Neuronal stem cell (in vitro differentiated cells): Measurements from ENCODE around the gene SELENOM.
A peak's percentile ranks its signal among the peaks of the same experiment; 100 is the strongest.

Experiments
- DNase-seq: peaks from one replicate; pipeline ENCODE4 v3.0.0-alpha.2; 2013; ENCODE audit warnings: low spot score
- H2AFZ ChIP-seq: one replicate; pipeline ENCODE4 v1.6.1; 2013; ENCODE audit warnings: mild to moderate bottlenecking, low read length, inconsistent platforms
- H2AK5ac ChIP-seq: 2 replicates; pipeline ENCODE4 v1.6.1; 2013; ENCODE audit warnings: low read depth, mild to moderate bottlenecking, inconsistent platforms, low read length, moderate library complexity, mixed read lengths
- H2BK120ac ChIP-seq: 2 replicates; pipeline ENCODE4 v1.6.1; 2013; ENCODE audit warnings: low read depth, mild to moderate bottlenecking, inconsistent platforms, low read length, moderate library complexity, mixed read lengths
- H2BK12ac ChIP-seq: one replicate; pipeline ENCODE4 v1.6.1; 2013; ENCODE audit warnings: low read length, inconsistent platforms
- H2BK15ac ChIP-seq: 2 replicates; pipeline ENCODE4 v1.6.1; 2013; ENCODE audit warnings: mild to moderate bottlenecking, low read length, inconsistent platforms, mixed read lengths
- H2BK5ac ChIP-seq: one replicate; pipeline ENCODE4 v1.6.1; 2013; ENCODE audit warnings: inconsistent platforms, mild to moderate bottlenecking, low read length, moderate library complexity
- H3K14ac ChIP-seq: one replicate; pipeline ENCODE4 v1.6.1; 2013; ENCODE audit warnings: low read length, inconsistent platforms
- H3K18ac ChIP-seq: 2 replicates; pipeline ENCODE4 v1.6.1; 2013; ENCODE audit warnings: low read length, inconsistent platforms
- H3K23ac ChIP-seq: 2 replicates; pipeline ENCODE4 v1.6.1; 2013; ENCODE audit warnings: low read depth, mild to moderate bottlenecking, mixed read lengths, low read length, inconsistent platforms; ENCODE audit not compliant: poor library complexity
- H3K27ac ChIP-seq: replicated peaks from 3 replicates; pipeline ENCODE4 v1.5.1; 2013; ENCODE audit warnings: low read length, inconsistent platforms
- H3K27me3 ChIP-seq, 3 experiments: 2 replicates each; pipeline ENCODE4 v1.6.1; 2013; ENCODE audit warnings: low read length in 3 of 3, mild to moderate bottlenecking in 2 of 3, inconsistent platforms in 1 of 3, low read depth in 1 of 3, mixed read lengths in 1 of 3, moderate library complexity in 1 of 3; ENCODE audit not compliant: control insufficient read depth in 3 of 3, insufficient read depth in 3 of 3
- H3K36me3 ChIP-seq, 2 donors: replicated peaks in 1 of 2; 2 replicates each; pipeline ENCODE4 v1.6.1; 2013; ENCODE audit warnings: low read length in 2 of 2; ENCODE audit not compliant: control insufficient read depth in 2 of 2, insufficient read depth in 2 of 2
- H3K4ac ChIP-seq: 2 replicates; pipeline ENCODE4 v1.6.1; 2013; ENCODE audit warnings: inconsistent platforms, mild to moderate bottlenecking, low read length, moderate library complexity
- H3K4me1 ChIP-seq, 2 donors: 1 replicate in 1 of 2; 2 replicates in 1 of 2; pipeline ENCODE4 v1.6.1; 2013; ENCODE audit warnings: low read length in 2 of 2, low read depth in 1 of 2; ENCODE audit not compliant: control insufficient read depth in 2 of 2, insufficient read depth in 1 of 2
- H3K4me2 ChIP-seq: one replicate; pipeline ENCODE4 v1.6.1; 2013; ENCODE audit warnings: mild to moderate bottlenecking, low read length, inconsistent platforms; ENCODE audit not compliant: insufficient read depth, poor library complexity, severe bottlenecking
- H3K4me3 ChIP-seq, 2 donors: 2 replicates each; pipeline ENCODE4 v1.5.1; 2013; ENCODE audit warnings: low read length in 2 of 2, mild to moderate bottlenecking in 2 of 2, inconsistent platforms in 1 of 2, moderate library complexity in 1 of 2
- H3K79me1 ChIP-seq: one replicate; pipeline ENCODE4 v1.6.1; 2013; ENCODE audit warnings: low read depth, mild to moderate bottlenecking, inconsistent platforms, low read length, moderate library complexity
- H3K9ac ChIP-seq: one replicate; pipeline ENCODE4 v1.6.1; 2013; ENCODE audit warnings: mild to moderate bottlenecking, low read depth, low read length, inconsistent platforms; ENCODE audit not compliant: poor library complexity
- H3K9me3 ChIP-seq, 2 donors: replicated peaks in 1 of 2; 2 replicates each; pipeline versions ENCODE3 to v1.6.1; 2013; ENCODE audit warnings: low read length in 2 of 2, mild to moderate bottlenecking in 2 of 2, inconsistent platforms in 1 of 2, low read depth in 1 of 2, mixed read lengths in 1 of 2, moderate library complexity in 1 of 2; ENCODE audit not compliant: control insufficient read depth in 2 of 2, insufficient read depth in 1 of 2
- H4K8ac ChIP-seq: one replicate; pipeline ENCODE4 v1.6.1; 2013; ENCODE audit warnings: low read depth, mild to moderate bottlenecking, inconsistent platforms, low read length, moderate library complexity
- H4K91ac ChIP-seq: one replicate; pipeline ENCODE4 v1.6.1; 2013; ENCODE audit warnings: low read length, low read depth, mild to moderate bottlenecking, inconsistent platforms; ENCODE audit not compliant: poor library complexity
- WGBS, 2 donors: extraction: QIAGEN DNeasy Blood & Tissue Kit; methylation state at CpG; one replicate each; pipeline ENCODE4 v1.1.7; 2013; ENCODE audit warnings: missing lambda C conversion rate in 2 of 2, mixed read lengths in 1 of 2; ENCODE audit not compliant: insufficient read length in 2 of 2, insufficient replicate concordance in 1 of 2; ENCODE audit errors: extremely low coverage in 2 of 2; 5-methylcytosine and 5-hydroxymethylcytosine counted together

Gene SELENOM

DNA sequence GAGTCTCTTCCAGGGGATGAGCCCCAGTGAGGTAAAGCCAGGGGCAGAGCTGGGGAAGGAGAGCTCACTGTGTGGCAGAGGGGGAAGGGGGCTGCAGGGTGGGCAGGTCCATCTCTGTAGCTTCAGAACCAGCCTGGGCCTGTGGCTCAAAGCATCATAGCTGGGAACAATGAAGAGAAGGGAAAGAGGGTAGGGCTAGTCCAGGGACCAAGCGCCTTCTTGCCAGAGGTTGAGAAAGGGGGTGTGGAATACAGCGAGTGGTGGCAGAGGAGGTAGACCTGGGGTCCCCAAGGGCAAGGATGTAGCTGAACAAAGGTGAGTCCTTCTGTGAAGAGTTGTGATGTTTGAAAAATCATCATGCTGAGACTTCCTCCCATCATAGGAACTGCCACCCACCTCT is 34.2 kb upstream of the SELENOM start:
- Histone ChIP-seq H3K14ac (no peak overlapping the region), H3K36me3 (peaks cover 7 to 23% of the 10 kb centered on the region in 2 donors), H3K27me3 (peaks cover 0 to 8% (median 0%) of the 10 kb centered on the region in 3 experiments), H3K4me2 (no peak overlapping the region), H3K4me3 (no peak overlapping the region), H4K8ac (no peak overlapping the region), H2BK12ac (peak overlapping the region; percentile 8), H3K27ac (no peak overlapping the region), H2BK5ac (peak overlapping the region; percentile 91), H2BK15ac (peak overlapping the region; percentile 18), H3K4me1 (peaks cover 15 to 24% of the 10 kb centered on the region in 2 donors), H3K9ac (no peak overlapping the region), H4K91ac (no peak overlapping the region), H2AK5ac (peak overlapping the region; percentile 50), H3K79me1 (peaks cover 10% of the 10 kb centered on the region), H2AFZ (no peak overlapping the region), H3K9me3 (peaks cover 0 to 4% of the 10 kb centered on the region in 2 donors), H3K23ac (no peak overlapping the region), H3K4ac (no peak overlapping the region), H3K18ac (peak overlapping the region; percentile 1), H2BK120ac (no peak overlapping the region)
- no CpG with 5 or more reads among the region's 2 CpGs for WGBS, 2 donors
- no peak for DNase-seq

DNA sequence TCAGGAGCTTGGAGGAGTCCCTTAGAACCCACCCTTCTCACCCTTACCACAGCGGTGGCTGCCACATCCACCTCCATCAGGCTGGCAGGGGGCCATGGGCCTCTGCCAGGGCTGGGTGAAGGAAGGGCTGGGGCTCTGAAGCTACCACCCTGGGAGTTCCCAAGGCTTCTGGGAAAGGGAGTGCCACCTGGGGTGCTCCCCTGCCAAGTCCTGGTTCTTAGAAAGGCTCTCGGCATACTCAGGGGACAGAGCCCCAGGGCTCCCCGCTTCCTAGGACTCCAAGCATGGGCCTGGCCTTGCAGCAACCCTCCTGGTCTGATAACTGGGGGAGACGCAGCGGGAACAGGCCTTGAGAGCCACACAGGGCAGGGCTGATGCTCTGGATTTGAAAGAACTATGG is 33.4 kb upstream of the SELENOM start:
- Histone ChIP-seq H3K79me1 (peaks cover 10% of the 10 kb centered on the region), H2BK15ac (peak overlapping the region; percentile 44), H3K27me3 (peaks cover 0 to 8% (median 0%) of the 10 kb centered on the region in 3 experiments), H2BK12ac (peak overlapping the region; percentile 92), H3K4me3 (peak overlapping the region in 1 of 2 donors; percentile 61), H3K9me3 (peaks cover 0 to 3% of the 10 kb centered on the region in 2 donors), H2AK5ac (peak overlapping the region; percentile 50), H3K14ac (peak overlapping the region; percentile 49), H3K18ac (peak overlapping the region; percentile 83), H3K27ac (peak overlapping the region; percentile 65), H2BK5ac (peak overlapping the region; percentile 91), H3K4me1 (peaks cover 15 to 24% of the 10 kb centered on the region in 2 donors), H4K91ac (peak overlapping the region; percentile 35), H3K4ac (no peak overlapping the region), H3K23ac (peak overlapping the region; percentile 12), H2BK120ac (no peak overlapping the region), H3K36me3 (peaks cover 13 to 31% of the 10 kb centered on the region in 2 donors), H3K9ac (no peak overlapping the region), H4K8ac (peak overlapping the region; percentile 66), H3K4me2 (no peak overlapping the region), H2AFZ (peak overlapping the region; percentile 84)
- DNase-seq = no peak
- no CpG with 5 or more reads among the region's 5 CpGs for WGBS, 2 donors

DNA sequence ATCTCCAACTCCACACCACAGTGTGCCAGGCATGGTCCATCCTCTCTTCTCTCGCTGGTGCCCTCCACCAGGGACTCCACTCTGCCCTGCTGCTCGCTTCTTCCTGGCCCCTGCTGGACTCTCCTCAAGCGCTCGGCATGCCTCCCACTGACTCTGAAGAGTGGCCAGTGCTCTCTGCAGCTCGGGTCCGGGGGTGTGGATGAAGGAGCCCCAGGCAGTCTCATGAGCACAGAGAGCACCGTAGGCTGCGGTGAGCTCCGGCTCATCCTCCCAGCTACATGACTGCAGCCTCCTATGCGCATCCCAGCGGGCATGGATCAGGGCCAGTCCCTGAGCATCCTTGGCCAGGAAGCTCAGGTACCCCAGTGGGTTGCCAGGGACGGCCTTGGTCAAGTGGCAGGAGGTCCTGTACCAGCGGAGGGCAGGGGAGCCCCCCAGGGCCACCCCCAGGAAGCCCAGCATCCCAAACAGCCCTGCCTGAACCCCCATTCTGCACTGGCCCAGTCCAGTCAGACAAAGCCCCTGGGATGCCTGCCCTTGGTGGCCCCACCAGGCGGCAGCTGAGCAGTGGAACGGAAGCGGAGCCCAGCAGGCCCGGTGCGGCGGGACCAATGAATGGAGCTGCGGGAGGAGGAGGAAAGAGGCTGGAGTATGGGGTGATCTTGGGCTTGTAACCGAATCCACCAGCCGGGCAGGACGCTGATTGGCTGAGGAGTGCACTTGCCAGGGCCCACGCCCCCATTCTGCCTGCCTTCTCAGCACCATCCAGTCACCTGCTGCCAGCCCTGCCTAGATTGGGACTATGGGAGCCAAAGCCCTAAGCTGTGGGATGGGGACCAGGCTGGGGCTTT is 32.7 kb upstream of the SELENOM start, which contains the start of gene PLA2G3:
PLA2G3 (minus strand) TSS at position 643 of the 851 bp plus-strand sequence; CDS start at position 489, 154 bp downstream.
- H2BK5ac ChIP-seq = peak within 1 kb of the TSS; percentile 91
- H3K4me3 ChIP-seq = peak within 1 kb of the TSS; percentile 61 to 83
- peak within 1 kb of the TSS; percentile 93 for H2BK12ac ChIP-seq
- H3K27me3 ChIP-seq = peaks cover 0 to 8% (median 0%) of the 10 kb centered on the region in 3 experiments
- H3K23ac ChIP-seq = peak within 1 kb of the TSS; percentile 65
- H2BK120ac ChIP-seq = peak within 1 kb of the TSS; percentile 64
- peak within 1 kb of the TSS; percentile 96 for H3K18ac ChIP-seq
- peaks cover 0 to 3% of the 10 kb centered on the region in 2 donors for H3K9me3 ChIP-seq
- peak within 1 kb of the TSS; percentile 87 for H3K9ac ChIP-seq
- peak within 1 kb of the TSS; percentile 96 for H2AK5ac ChIP-seq
- peak; percentile 84 for DNase-seq
- WGBS, 2 donors = no CpG with 5 or more reads among the region's 24 CpGs
- H4K91ac ChIP-seq = peak within 1 kb of the TSS; percentile 35
- peak within 1 kb of the TSS; percentile 66 for H4K8ac ChIP-seq
- peak within 1 kb of the TSS; percentile 49 for H3K14ac ChIP-seq
- peak within 1 kb of the TSS; percentile 90 for H2BK15ac ChIP-seq
- H3K79me1 ChIP-seq = peaks cover 10% of the 10 kb centered on the region
- peak within 1 kb of the TSS; percentile 84 for H2AFZ ChIP-seq
- H3K4me1 ChIP-seq = peaks cover 15 to 24% of the 10 kb centered on the region in 2 donors
- H3K4ac ChIP-seq = peak within 1 kb of the TSS; percentile 79
- peak within 1 kb of the TSS; percentile 87 for H3K4me2 ChIP-seq
- H3K27ac ChIP-seq = peak within 1 kb of the TSS; percentile 65
- peaks cover 18 to 37% of the 10 kb centered on the region in 2 donors for H3K36me3 ChIP-seq

DNA sequence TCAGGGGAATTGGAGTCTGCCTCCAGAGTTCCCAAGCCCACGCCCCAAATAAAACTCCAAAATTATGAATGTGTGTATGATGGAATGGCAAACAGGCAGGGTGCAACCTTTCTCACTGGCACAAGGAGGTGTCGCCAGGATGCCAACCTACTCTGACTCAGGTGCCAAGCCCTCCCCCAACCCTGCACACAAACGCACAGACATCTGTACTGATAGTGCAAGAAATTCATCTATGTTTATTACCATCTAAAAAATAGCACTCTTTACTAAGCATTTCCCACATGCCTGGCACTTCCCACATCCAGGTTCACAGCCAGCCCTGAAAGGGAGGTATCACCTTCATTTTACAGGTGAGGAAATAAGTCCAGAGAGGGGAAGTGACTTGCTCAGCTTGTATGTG is 31.7 kb upstream of the SELENOM start:
- H2BK120ac ChIP-seq = no peak overlapping the region
- H3K4me3 ChIP-seq = peak overlapping the region; percentile 61 to 83
- no peak for DNase-seq
- no peak overlapping the region for H3K4ac ChIP-seq
- H3K27ac ChIP-seq = no peak overlapping the region
- H4K8ac ChIP-seq = no peak overlapping the region
- H3K9me3 ChIP-seq = no peaks in the 10 kb centered on the region
- H2BK15ac ChIP-seq = peak overlapping the region; percentile 90
- peaks cover 24 to 48% of the 10 kb centered on the region in 2 donors for H3K36me3 ChIP-seq
- peak overlapping the region; percentile 64 for H3K9ac ChIP-seq
- no peak overlapping the region for H4K91ac ChIP-seq
- no peak overlapping the region for H2AK5ac ChIP-seq
- no peak overlapping the region for H3K14ac ChIP-seq
- peaks cover 15 to 24% of the 10 kb centered on the region in 2 donors for H3K4me1 ChIP-seq
- H3K23ac ChIP-seq = no peak overlapping the region
- H2BK12ac ChIP-seq = no peak overlapping the region
- H3K27me3 ChIP-seq = peaks cover 0 to 8% (median 0%) of the 10 kb centered on the region in 3 experiments
- no CpG with 5 or more reads among the region's 3 CpGs for WGBS, 2 donors
- peaks cover 10% of the 10 kb centered on the region for H3K79me1 ChIP-seq
- no peak overlapping the region for H3K18ac ChIP-seq
- H3K4me2 ChIP-seq = peak overlapping the region; percentile 87
- no peak overlapping the region for H2AFZ ChIP-seq
- H2BK5ac ChIP-seq = no peak overlapping the region
